K562 (cell line): ENCODE results near the gene CARD14. TPM values are rescaled to one million over a fixed set of nuclear protein-coding genes. Genes with fewer than 3 reads are reported as not detected.
A peak's percentile ranks its signal among the peaks of the same experiment; 100 is the strongest.

Source experiments
- ATAC-seq: fragments of 200-7000 bp; cut with Tn5 transposase; 3 replicates; pipeline ENCODE4 v1.9.1; 2020; ENCODE audit warnings: moderate library complexity
- BruUV-seq: library from RNA; stranded (reverse); fragments of 400-500 nt; replicated peaks from 2 replicates; lab custom pipeline; 2021; lab: Mats Ljungman, UMichigan
- CTCF ChIA-PET: fragments of 300-600 bp; formaldehyde crosslinking; extraction: SDS; loops from one replicate; lab custom pipeline; 2021; ENCODE audit warnings: low intra/inter-chr PET ratio; lab: Yijun Ruan, JAX
- POLR2A ChIA-PET: fragments of 300-600, 350-650 bp; sonication (Branson Sonifier 250); formaldehyde crosslinking; extraction: SDS; loops from one replicate; lab custom pipeline; 2021; ENCODE audit warnings: antibody characterized with exemption, inconsistent platforms; lab: Yijun Ruan, JAX
- DNase-seq, 4 experiments: peaks; one replicate each; pipeline versions ENCODE4 v3.0.0 to v3.0.0-alpha.2; 2011 to 2018; ENCODE audit warnings: low spot score in 3 of 4, mixed read lengths in 3 of 4; ENCODE audit errors: extremely low read depth in 1 of 4
- FAIRE-seq: peaks from 2 replicates; lab custom pipeline; 2011; peaks lifted over from hg19 to GRCh38; lab: Jason Lieb, UNC
- H2AFZ ChIP-seq: 2 replicates; pipeline ENCODE4 v1.6.0; 2011; ENCODE audit warnings: low read depth, low read length, control low read depth, inconsistent platforms
- H3K27ac ChIP-seq: fragments of 200-600 bp; 3 replicates; pipeline ENCODE4 v1.8.0; 2011; ENCODE audit warnings: low read depth, mild to moderate bottlenecking, control low read depth, inconsistent platforms, low read length, moderate library complexity, mixed read lengths; ENCODE audit errors: extremely low read depth
- H3K27me3 ChIP-seq, 2 experiments: fragments of 300-600 bp in 1 of 2; 2 replicates in 1 of 2; 3 replicates in 1 of 2; pipeline versions ENCODE4 v1.6.0 to v1.8.0; 2011; ENCODE audit warnings: inconsistent platforms in 2 of 2, low read length in 2 of 2, mild to moderate bottlenecking in 1 of 2, mixed read lengths in 1 of 2, moderate library complexity in 1 of 2; ENCODE audit not compliant: control insufficient read depth in 2 of 2, insufficient read depth in 2 of 2
- H3K36me3 ChIP-seq: fragments of 300-600 bp; 3 replicates; pipeline ENCODE4 v1.8.0; 2011; ENCODE audit warnings: mild to moderate bottlenecking, low read length, inconsistent platforms; ENCODE audit not compliant: control insufficient read depth, insufficient read depth
- H3K4me1 ChIP-seq, 2 experiments: fragments of 200-600 bp in 1 of 2; replicated peaks in 1 of 2; 2 replicates in 1 of 2; 3 replicates in 1 of 2; pipeline versions ENCODE4 v1.5.1 to v1.8.0; 2011; ENCODE audit warnings: inconsistent platforms in 2 of 2, low read length in 2 of 2, mild to moderate bottlenecking in 1 of 2, mixed read lengths in 1 of 2, moderate library complexity in 1 of 2; ENCODE audit not compliant: control insufficient read depth in 2 of 2, insufficient read depth in 2 of 2
- H3K4me2 ChIP-seq: 2 replicates; pipeline ENCODE4 v1.6.1; 2011; ENCODE audit warnings: low read length, control low read depth, inconsistent platforms, mixed read lengths; ENCODE audit not compliant: insufficient read depth
- H3K4me3 ChIP-seq: fragments of 200-600 bp; sonication (generic), shearing (Covaris generic); 2 replicates; pipeline ENCODE4 v1.5.1; 2016; ENCODE audit warnings: control low read depth, inconsistent platforms
- H3K79me2 ChIP-seq: fragments of 200-600 bp; 3 replicates; pipeline ENCODE4 v1.8.0; 2011; ENCODE audit warnings: low read length, inconsistent platforms; ENCODE audit not compliant: control insufficient read depth, insufficient read depth
- H3K9ac ChIP-seq, 2 experiments: 2 replicates each; pipeline versions ENCODE4 v1.6.0 to v1.6.1; 2011; ENCODE audit warnings: low read depth in 2 of 2, low read length in 2 of 2, control low read depth in 1 of 2, inconsistent platforms in 1 of 2, mild to moderate bottlenecking in 1 of 2, mixed read lengths in 1 of 2; ENCODE audit not compliant: insufficient read depth in 1 of 2
- H3K9me1 ChIP-seq: one replicate; pipeline ENCODE4 v1.6.0; 2011; ENCODE audit warnings: inconsistent platforms, mild to moderate bottlenecking, low read length, moderate library complexity; ENCODE audit not compliant: control insufficient read depth, insufficient read depth
- H3K9me3 ChIP-seq: replicated peaks from 2 replicates; pipeline ENCODE4 v1.5.1; 2011; ENCODE audit warnings: low read depth, low read length, inconsistent platforms; ENCODE audit not compliant: control insufficient read depth, insufficient read depth
- H4K20me1 ChIP-seq: replicated peaks from 2 replicates; pipeline ENCODE4 v1.6.1; 2011; ENCODE audit warnings: low read length, inconsistent platforms, mixed read lengths; ENCODE audit not compliant: control insufficient read depth, insufficient read depth
- EZH2 ChIP-seq: IDR thresholded peaks from 2 replicates; pipeline ENCODE4 v1.6.1; 2012; ENCODE audit warnings: low read depth, mild to moderate bottlenecking, inconsistent platforms, low read length, borderline replicate concordance
- NRF1 ChIP-seq, 2 experiments: fragments of 450-650 bp; IDR thresholded peaks in 1 of 2; conservative IDR thresholded peaks in 1 of 2; 2 replicates each; pipeline ENCODE4 v1.6.1; 2014; ENCODE audit warnings: mild to moderate bottlenecking in 2 of 2
- PHB ChIP-seq: fragments of 250-450 bp; sonication (Bioruptor Pico); IDR thresholded peaks from 2 replicates; pipeline ENCODE4 v1.5.0; 2021
- WGBS: fragments of 100-300 bp; shearing (Covaris generic); methylation state at CpG from one replicate; pipeline ENCODE4 v1.1.6; 2016; ENCODE audit warnings: low coverage, mixed read lengths; ENCODE audit not compliant: insufficient coverage; ENCODE audit errors: missing lambda C conversion rate; 5-methylcytosine and 5-hydroxymethylcytosine counted together
- in situ Hi-C: fragments of 300-500 bp; cut with MboI; formaldehyde crosslinking; loops from 4 replicates; pipeline ENCODE4 v1.15.0; 2018; ENCODE audit warnings: inconsistent platforms, mixed read lengths
- intact Hi-C: fragments of 100-400 bp; cut with micrococcal nuclease; formaldehyde crosslinking; loops from 2 replicates; pipeline ENCODE4 v1.14.2; 2022
- polyA plus RNA-seq, 8 experiments: library from polyadenylated mRNA; depleted of rRNA in 4 of 8; stranded (reverse) in 5 of 8; unstranded in 3 of 8; fragments of >200 nt; fragmentation: Nextera tagmentation in 2 of 8; fragmentation: Illumina TruSeq in 1 of 8; extraction: Ambion mirVana in 2 of 8; extraction: Trizol in 1 of 8; gene quantifications; 2 replicates each; pipeline versions ENCODE4 v1.2.1 to v1.2.3, GENCODE V29; 2011 to 2014; ENCODE audit warnings: inconsistent platforms in 1 of 8, missing spikeins in 1 of 8
- total RNA-seq, 7 experiments: library from RNA; depleted of rRNA in 6 of 7; stranded (reverse); fragments of >200 nt in 6 of 7; fragmentation: Illumina TruSeq in 2 of 7; extraction: Trizol in 2 of 7; gene quantifications; 2 replicates each; pipeline versions ENCODE4 v1.2.1 to v1.2.3, GENCODE V29; 2011 to 2021; ENCODE audit warnings: low replicate concordance in 1 of 7

CARD14 gene
- total and polyA plus RNA-seq, 9 of the 15 experiments (the other 6 are each of a cell fraction or from before 2014, with no cell fraction given) = not detected

- Histone ChIP-seq H2AFZ (no peak overlapping the region), H3K9me3 (no peaks in the 10 kb centered on the region; the same call in 1 of the 2 replicates), H3K27me3 (peaks cover 75 to 98% of the 10 kb centered on the region in 2 experiments), H3K4me2 (no peak overlapping the region), H4K20me1 (no peaks in the 10 kb centered on the region), H3K4me3 (no peak overlapping the region), H3K9ac (no peak overlapping the region), H3K79me2 (no peaks in the 10 kb centered on the region), H3K27ac (no peak overlapping the region), H3K4me1 (peaks cover 0 to 26% of the 10 kb centered on the region in 2 experiments; a peak in 3 of 5 replicates), H3K9me1 (no peaks in the 10 kb centered on the region), H3K36me3 (no peaks in the 10 kb centered on the region)
- POLR2A ChIA-PET = interaction anchor here (0.5 to 1.3 kb wide), 8 partner anchors 9 to 352 kb away, joined by 3 to 5 read pairs (median 4); partner anchors contain the start of gene CBX4
- DNase-seq (no peak), FAIRE-seq (no peak), ATAC-seq (peak; percentile 37)
- intact Hi-C loops (loop anchor here (5.0 kb wide), 1 partner anchor 109 kb away; no protein-coding TSS in a partner anchor), in situ Hi-C loops (loop anchor here (10.0 kb wide), 1 partner anchor 794 kb away; no protein-coding TSS in a partner anchor)
- CTCF ChIA-PET = no interaction called here
- TF ChIP-seq PHB (CRISPR knock-in tag) (no peak), NRF1 (conservative IDR thresholded peaks at IDR 0.05 in 1 of 2, IDR thresholded peaks at IDR 0.05 in 1 of 2) (no peak), EZH2 (peak; percentile 3; the same call in 1 of the 2 replicates)
- WGBS = 18% methylated on average over 19 of the region's 20 CpGs
- BruUV-seq = no TSS peak
Measured at GRCh38 chr17:80191192-80191591, 21.4 kb downstream of the CARD14 start.
